ENCODE data around the gene SDHA.
"Not testable (repeated sequence)": the region's sequence is repeated elsewhere in the genome, so short reads cannot be mapped to it uniquely, and the experiment has no call there.

SDHA gene

DNA sequence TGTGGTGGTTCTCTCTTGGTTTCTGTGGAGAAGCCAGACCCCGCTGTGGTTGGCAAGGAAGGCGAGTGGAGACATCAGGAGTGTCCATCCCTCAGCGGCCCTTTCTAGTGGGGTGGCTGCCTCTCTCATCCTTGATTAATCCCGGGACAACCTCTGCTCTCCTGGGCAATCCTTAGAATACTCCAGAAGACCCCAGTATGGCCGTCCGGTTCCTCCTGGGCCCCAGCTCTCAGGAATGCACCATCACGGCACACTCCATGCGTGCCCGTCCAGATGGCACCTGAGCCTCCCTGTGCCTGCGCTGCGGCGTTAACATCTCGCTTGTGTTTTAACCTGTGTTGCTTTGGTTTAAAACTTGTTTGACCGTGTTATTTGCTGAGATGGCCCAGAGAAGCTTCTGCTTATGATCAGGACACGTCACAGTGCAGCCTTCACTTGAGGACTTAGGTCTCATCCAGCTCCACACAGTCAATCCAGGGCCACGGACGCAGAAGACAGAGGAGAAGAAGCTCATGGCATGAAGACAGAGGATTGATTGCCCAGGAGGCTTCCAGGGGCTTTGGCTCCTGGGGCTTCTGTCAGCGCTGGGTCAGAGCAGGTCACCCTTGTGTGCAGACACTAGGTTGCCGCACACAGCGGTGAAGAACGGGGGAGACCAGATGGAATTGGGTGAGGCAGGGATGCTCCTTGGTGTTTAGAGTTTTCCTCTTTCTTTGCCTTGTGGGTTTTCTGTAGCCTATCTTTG lies 82.7 kb downstream of the SDHA start:
- not testable (repeated sequence) for DNase-seq (ENCODE audit: low spot score)

DNA sequence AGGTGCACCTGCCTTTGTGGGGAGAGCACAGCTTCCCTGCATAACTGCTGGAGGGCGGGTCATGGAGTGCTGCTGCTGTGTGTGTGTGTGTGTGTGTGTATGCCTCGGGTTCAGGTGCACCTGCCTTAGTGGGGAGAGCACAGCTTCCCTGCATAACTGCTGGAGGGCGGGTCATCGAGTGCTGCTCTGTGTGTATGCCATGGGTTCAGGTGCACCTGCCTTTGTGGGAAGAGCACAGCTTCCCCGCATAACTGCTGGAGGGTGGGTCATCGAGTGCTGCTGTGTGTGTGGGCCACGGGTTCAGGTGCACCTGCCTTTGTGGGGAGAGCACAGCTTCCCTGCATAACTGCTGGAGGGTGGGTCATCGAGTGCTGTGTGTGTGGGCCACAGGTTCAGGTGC lies 84.3 kb downstream of the SDHA start:
- DNase-seq (ENCODE audit: low spot score): not testable (repeated sequence)

DNA sequence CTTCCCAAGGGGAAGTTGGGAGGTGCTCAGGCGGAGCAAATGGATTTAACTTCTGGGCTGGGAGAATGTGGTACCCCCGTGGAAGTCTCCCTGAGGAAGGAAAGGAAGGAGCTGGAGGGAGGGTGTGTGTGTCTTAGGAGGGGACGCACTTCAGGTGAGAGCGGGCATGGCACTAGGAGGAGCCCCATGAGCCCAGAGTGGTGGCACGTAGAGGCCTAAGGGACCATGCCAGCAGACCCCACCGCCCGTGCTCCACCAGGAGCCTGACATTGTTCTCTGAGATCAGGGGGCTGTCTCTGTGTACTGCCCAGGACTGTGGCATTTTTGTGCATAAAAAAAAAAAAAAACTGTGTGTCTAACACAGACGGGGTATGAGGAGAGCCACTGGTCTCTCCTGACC lies 84.8 kb downstream of the SDHA start:
- no peak for DNase-seq (ENCODE audit: low spot score)

DNA sequence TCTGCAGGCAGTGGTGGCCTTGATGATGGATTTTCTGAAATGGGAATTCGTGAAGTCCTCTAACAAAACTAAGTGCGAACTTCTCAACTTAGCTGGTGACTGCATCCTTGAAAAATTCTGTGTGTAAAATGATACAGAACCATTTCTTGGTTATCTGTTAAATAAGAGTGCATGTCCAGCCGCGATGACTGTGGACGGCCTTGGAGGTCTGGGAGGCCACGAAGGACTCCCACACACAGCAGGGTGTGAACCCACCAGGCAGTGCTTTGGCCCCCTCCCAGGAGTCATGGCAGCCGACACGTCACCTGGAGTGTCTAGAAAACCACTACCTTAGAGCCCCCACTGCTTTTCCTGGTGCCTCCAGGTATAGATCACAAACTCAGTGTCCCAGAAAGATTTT lies 85.6 kb downstream of the SDHA start:
- DNase-seq (ENCODE audit: low spot score): not testable (repeated sequence)

DNA sequence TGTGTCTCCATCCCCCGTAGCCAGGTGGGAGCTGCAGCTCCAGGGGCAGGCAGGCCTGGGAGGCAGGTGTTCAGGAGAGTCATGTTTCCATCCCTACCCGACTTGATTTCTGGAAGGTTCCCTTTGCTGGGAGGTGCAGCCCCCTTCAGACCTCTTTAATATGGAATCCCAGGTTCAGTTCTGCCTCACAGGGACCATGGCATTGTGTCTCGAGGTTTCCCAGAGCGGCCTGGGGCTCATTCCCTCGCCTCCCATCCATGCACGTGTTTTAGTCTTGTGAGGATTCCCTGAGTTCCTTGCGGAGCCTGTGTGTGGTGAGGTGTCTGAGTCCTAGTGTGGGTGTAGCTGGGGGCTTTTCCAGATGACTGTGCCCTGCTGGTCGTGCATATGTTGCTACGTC lies 86.9 kb downstream of the SDHA start:
- no peak for DNase-seq (ENCODE audit: low spot score)

DNA sequence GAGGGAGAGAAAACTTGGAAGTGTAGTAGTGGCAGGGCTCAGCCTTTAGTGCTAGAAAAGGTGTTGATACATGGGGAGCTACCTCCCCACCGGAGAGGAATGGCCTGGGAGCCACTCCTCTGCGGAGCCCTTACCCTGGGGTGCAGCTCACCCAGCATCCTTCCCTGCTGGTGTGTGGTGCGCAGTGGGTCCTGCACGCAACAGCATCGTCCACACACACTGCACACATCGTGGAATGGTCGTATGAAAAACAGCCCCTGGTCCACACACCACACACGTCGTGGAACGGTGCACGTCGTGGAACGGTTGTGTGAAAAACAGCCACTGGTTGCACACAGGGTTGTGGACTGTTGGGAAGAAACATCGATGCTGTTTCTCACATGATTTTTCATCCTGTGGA lies 87.3 kb downstream of the SDHA start:
- no peak for DNase-seq (ENCODE audit: low spot score)

DNA sequence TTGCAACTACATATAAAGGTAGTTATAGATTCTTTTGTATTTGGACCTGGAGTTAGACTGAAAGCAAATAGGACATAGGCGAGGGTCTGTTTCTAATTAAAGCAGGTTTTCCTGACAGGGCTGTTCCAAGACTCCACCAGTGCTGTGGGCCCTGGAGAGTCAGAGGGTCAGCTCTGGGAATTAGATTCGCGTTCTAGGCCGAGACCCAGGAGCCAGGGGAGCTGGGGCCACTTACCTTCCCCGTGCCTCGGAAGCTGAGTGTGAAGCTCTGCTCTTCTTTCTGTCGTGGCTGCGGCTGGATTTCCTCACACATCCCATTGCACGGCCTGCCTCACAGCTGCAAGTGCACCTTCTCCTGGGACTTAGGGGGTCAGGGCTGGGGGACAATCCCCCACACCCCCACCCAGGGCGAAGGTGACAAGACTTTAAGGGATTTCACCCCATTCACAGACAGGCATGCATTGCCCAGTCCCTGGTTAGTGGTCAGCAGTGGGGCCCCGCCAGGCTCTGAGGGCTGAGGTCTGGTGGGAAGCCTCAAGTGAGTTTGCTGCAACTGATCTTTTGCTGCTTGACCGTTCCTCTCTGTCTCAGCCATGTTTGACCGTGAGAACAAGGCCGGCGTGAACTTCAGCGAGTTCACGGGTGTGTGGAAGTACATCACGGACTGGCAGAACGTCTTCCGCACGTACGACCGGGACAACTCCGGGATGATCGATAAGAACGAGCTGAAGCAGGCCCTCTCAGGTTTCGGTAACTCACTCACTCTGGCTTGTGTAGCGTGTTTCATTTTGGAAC lies 88.1 kb downstream of the SDHA start:
- DNase-seq (ENCODE audit: low spot score): no peak

Data from globus pallidus (tissue), 1 donor.